ENCODE data around the gene CYP26B1.

GRCh38 chr2:72149556-72150156 lies 2.0 kb upstream of the CYP26B1 start:
- TF ChIP-seq CTCF (IDR thresholded peaks at IDR 0.05 in 4 of 5, conservative IDR thresholded peaks at IDR 0.05 in 1 of 5) (no peak), POLR2A (IDR thresholded peaks at IDR 0.05) (no peak)
